Measurements from ENCODE around the gene SPACA6. TPM values are rescaled to one million over a fixed set of nuclear protein-coding genes. Genes with fewer than 3 reads are reported as not detected.

SPACA6 gene
- total and polyA plus RNA-seq, 10 of the 15 experiments (the other 5 are each of a cell fraction or from before 2014, with no cell fraction given): 0.31 to 6.5 (median 1.7) TPM

DNA sequence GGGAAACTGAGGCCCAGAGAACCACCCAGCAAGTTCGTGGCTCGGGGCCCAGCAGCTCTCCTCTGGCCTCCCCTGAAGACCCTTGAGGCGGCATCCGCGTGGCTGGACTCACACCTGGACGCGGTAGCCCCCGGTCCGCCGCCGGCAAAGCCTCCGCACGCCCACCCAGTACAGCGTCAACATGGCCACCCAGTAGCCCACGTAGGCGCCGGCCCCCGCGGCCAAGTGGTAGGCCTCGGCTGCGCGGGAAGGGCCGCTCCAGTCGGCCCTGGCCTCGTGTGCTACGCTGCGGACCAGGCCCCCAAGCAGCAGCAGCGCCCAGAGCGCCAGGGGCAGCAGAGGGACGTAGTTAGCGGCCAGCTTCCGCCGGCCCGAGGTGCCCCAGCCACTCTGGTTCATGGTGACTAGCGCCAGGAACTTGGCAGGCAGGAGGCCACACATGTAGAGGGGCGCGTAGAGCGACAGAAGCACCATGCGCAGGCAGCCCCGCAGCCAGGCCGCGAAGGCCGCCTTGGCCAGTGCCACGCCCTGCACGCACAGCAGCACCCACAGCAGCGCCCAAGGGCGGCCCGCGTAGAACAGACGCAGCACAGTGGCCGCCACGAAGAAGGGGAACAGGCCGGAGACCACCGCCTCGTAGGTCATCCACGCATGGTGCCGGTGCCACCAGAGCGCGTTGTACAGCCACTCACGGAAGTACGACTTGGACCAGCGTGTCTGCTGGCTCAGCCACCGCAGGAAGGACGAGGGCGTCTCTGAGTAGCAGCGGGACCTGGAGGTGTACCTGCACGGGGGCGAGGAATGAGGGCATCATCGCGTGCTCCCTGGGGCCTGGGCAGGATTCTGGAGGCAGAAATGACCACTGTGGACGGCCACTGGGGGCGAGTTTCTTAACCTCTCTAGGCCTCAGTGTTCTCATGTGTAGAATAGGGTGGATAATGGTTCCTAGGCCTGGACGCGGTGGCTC, 20.5 kb downstream of the SPACA6 start:
- FAIRE-seq (no peak), DNase-seq (ENCODE audit: low read depth, low spot score) (no peak), ATAC-seq (no peak)
- H3K27me3 ChIP-seq (replicated peaks in 1 of 2; ENCODE audit: control insufficient read depth in 2 of 2, insufficient read depth in 2 of 2, low read length in 1 of 2): no peaks in the 10 kb centered on the region
- H3K9ac ChIP-seq (ENCODE audit: control insufficient read depth, insufficient read depth, low read length): no peak overlapping the region
- POLR2A ChIA-PET: no interaction called here
- in situ Hi-C loops (cut with MboI) (no loop called here), intact Hi-C loops (cut with micrococcal nuclease; ENCODE audit: unreplicated experiment) (no loop called here)
- RAD21 ChIA-PET (ENCODE audit: unreplicated experiment): no interaction called here
- H3K4me2 ChIP-seq (ENCODE audit: control insufficient read depth, insufficient read depth): no peak overlapping the region
- WGBS (ENCODE audit: insufficient coverage, insufficient replicate concordance, low lambda C conversion rate, missing lambda C conversion rate): 90% methylated on average over 72 of the region's 74 CpGs
- H4K20me1 ChIP-seq (ENCODE audit: control insufficient read depth, insufficient read depth): no peaks in the 10 kb centered on the region
- H3K9me3 ChIP-seq (replicated peaks; ENCODE audit: control insufficient read depth, insufficient read depth, low read length): no peaks in the 10 kb centered on the region; the same call in 2 of the 3 replicates
- no peak overlapping the region for H2AFZ ChIP-seq (ENCODE audit: control insufficient read depth, low read depth, low read length)
- H3K4me3 ChIP-seq: no peak overlapping the region
- CTCF ChIA-PET: no interaction called here
- no peaks in the 10 kb centered on the region for H3K4me1 ChIP-seq (ENCODE audit: control insufficient read depth, insufficient read depth, low read length)
- H3K79me2 ChIP-seq (ENCODE audit: control insufficient read depth, insufficient read depth, low read length): no peaks in the 10 kb centered on the region
- TF ChIP-seq, protein P1, sequence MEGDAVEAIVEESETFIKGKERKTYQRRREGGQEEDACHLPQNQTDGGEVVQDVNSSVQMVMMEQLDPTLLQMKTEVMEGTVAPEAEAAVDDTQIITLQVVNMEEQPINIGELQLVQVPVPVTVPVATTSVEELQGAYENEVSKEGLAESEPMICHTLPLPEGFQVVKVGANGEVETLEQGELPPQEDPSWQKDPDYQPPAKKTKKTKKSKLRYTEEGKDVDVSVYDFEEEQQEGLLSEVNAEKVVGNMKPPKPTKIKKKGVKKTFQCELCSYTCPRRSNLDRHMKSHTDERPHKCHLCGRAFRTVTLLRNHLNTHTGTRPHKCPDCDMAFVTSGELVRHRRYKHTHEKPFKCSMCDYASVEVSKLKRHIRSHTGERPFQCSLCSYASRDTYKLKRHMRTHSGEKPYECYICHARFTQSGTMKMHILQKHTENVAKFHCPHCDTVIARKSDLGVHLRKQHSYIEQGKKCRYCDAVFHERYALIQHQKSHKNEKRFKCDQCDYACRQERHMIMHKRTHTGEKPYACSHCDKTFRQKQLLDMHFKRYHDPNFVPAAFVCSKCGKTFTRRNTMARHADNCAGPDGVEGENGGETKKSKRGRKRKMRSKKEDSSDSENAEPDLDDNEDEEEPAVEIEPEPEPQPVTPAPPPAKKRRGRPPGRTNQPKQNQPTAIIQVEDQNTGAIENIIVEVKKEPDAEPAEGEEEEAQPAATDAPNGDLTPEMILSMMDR (IDR thresholded peaks at IDR 0.05 in 2 of 3, conservative IDR thresholded peaks at IDR 0.05 in 1 of 3; ENCODE audit: control insufficient read depth in 2 of 3, extremely low read depth in 1 of 3, insufficient read depth in 1 of 3, low read depth in 3 of 3, low read length in 3 of 3): no peak
- TF ChIP-seq, protein P2, sequence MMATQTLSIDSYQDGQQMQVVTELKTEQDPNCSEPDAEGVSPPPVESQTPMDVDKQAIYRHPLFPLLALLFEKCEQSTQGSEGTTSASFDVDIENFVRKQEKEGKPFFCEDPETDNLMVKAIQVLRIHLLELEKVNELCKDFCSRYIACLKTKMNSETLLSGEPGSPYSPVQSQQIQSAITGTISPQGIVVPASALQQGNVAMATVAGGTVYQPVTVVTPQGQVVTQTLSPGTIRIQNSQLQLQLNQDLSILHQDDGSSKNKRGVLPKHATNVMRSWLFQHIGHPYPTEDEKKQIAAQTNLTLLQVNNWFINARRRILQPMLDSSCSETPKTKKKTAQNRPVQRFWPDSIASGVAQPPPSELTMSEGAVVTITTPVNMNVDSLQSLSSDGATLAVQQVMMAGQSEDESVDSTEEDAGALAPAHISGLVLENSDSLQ (IDR thresholded peaks at IDR 0.05): no peak
- TF ChIP-seq ZNF384 (IDR thresholded peaks at IDR 0.05; ENCODE audit: borderline replicate concordance, low read depth, low read length): no peak
- TF ChIP-seq, protein P3, sequence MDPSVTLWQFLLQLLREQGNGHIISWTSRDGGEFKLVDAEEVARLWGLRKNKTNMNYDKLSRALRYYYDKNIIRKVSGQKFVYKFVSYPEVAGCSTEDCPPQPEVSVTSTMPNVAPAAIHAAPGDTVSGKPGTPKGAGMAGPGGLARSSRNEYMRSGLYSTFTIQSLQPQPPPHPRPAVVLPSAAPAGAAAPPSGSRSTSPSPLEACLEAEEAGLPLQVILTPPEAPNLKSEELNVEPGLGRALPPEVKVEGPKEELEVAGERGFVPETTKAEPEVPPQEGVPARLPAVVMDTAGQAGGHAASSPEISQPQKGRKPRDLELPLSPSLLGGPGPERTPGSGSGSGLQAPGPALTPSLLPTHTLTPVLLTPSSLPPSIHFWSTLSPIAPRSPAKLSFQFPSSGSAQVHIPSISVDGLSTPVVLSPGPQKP (IDR thresholded peaks at IDR 0.05; ENCODE audit: low read depth, low read length): no peak
- no peak for TF ChIP-seq EP300 (IDR thresholded peaks at IDR 0.05; ENCODE audit: borderline replicate concordance in 1 of 2, control insufficient read depth in 1 of 2, low read depth in 2 of 2, low read length in 2 of 2)
- TF ChIP-seq BACH1 (IDR thresholded peaks at IDR 0.05; ENCODE audit: borderline replicate concordance): no peak
- SMC1A ChIA-PET (ENCODE audit: uncharacterized antibody, unreplicated experiment): no interaction called here
- BruUV-seq (replicated peaks): no TSS peak
- no peak overlapping the region for H3K27ac ChIP-seq (ENCODE audit: control insufficient read depth, insufficient read depth)
- no peaks in the 10 kb centered on the region for H3K36me3 ChIP-seq (ENCODE audit: control insufficient read depth in 2 of 2, insufficient read depth in 2 of 2, low read length in 1 of 2)

All from GM12878 (cell line).